DOHH2 (cell line): ENCODE measurements around the gene ABHD10.

Experiments used
- H3F3A ChIP-seq: fragments of 200-600 bp; sonication (generic), shearing (Covaris generic); 2 replicates; pipeline ENCODE4 v1.6.0; 2016; ENCODE audit warnings: antibody characterized with exemption, mild to moderate bottlenecking; ENCODE audit not compliant: control insufficient read depth, insufficient read depth
- H3K27ac ChIP-seq: fragments of 200-600 bp; sonication (generic); 2 replicates; pipeline ENCODE4 v1.5.1; 2014; ENCODE audit warnings: low read depth, mild to moderate bottlenecking, low read length, moderate library complexity
- H3K27me3 ChIP-seq: fragments of 200-600 bp; sonication (generic); 2 replicates; pipeline ENCODE4 v1.6.1; 2014; ENCODE audit warnings: mild to moderate bottlenecking, low read length, mixed read lengths; ENCODE audit not compliant: control insufficient read depth
- H3K36me3 ChIP-seq: fragments of 200-600 bp; sonication (generic); 2 replicates; pipeline ENCODE4 v1.6.1; 2014; ENCODE audit warnings: mild to moderate bottlenecking, low read length, moderate library complexity, mixed read lengths; ENCODE audit not compliant: control insufficient read depth
- H3K4me1 ChIP-seq: fragments of 200-600 bp; sonication (generic); 2 replicates; pipeline ENCODE4 v1.6.1; 2014; ENCODE audit warnings: mild to moderate bottlenecking, low read length, mixed read lengths; ENCODE audit not compliant: control insufficient read depth
- H3K4me2 ChIP-seq: fragments of 200-600 bp; sonication (generic); 2 replicates; pipeline ENCODE4 v1.6.0; 2014; ENCODE audit warnings: mild to moderate bottlenecking, low read length, moderate library complexity
- H3K4me3 ChIP-seq: fragments of 200-600 bp; sonication (generic); 2 replicates; pipeline ENCODE4 v1.5.1; 2014; ENCODE audit warnings: mild to moderate bottlenecking, low read length, mixed read lengths
- H3K79me2 ChIP-seq: fragments of 200-600 bp; sonication (generic); 2 replicates; pipeline ENCODE4 v1.6.1; 2014; ENCODE audit warnings: mild to moderate bottlenecking, low read length, mixed read lengths; ENCODE audit not compliant: control insufficient read depth
- H3K9me2 ChIP-seq: fragments of 200-600 bp; sonication (generic); replicated peaks from 2 replicates; pipeline ENCODE4 v1.6.1; 2014; ENCODE audit warnings: mild to moderate bottlenecking, low read length, mixed read lengths; ENCODE audit not compliant: control insufficient read depth
- H3K9me3 ChIP-seq: fragments of 200-600 bp; sonication (generic); 2 replicates; pipeline ENCODE4 v1.6.1; 2014; ENCODE audit warnings: antibody characterized with exemption, low read length, mixed read lengths; ENCODE audit not compliant: control insufficient read depth, insufficient read depth
- H4K20me1 ChIP-seq: fragments of 200-600 bp; sonication (generic); 2 replicates; pipeline ENCODE4 v1.6.0; 2014; ENCODE audit warnings: low read depth, mild to moderate bottlenecking, antibody characterized with exemption, low read length, moderate library complexity; ENCODE audit not compliant: control insufficient read depth, insufficient read depth
- CTCF ChIP-seq: fragments of 200-600 bp; sonication (generic); IDR thresholded peaks from one replicate; pipeline ENCODE4 v1.5.1; 2014; ENCODE audit warnings: antibody characterized with exemption, mild to moderate bottlenecking, low read depth, low read length; ENCODE audit not compliant: poor library complexity, severe bottlenecking
- EZH2phosphoT487 ChIP-seq: fragments of 200-600 bp; sonication (generic); IDR thresholded peaks from 2 replicates; pipeline ENCODE4 v1.6.1; 2017; ENCODE audit warnings: borderline replicate concordance, mild to moderate bottlenecking, antibody characterized with exemption, low read length, moderate library complexity, mixed read lengths

Gene ABHD10

GRCh38 chr3:112038863-112039262, 60.0 kb downstream of the ABHD10 start:
- Histone ChIP-seq H3K4me2 (peak overlapping the region; percentile 60), H3K27me3 (no peaks in the 10 kb centered on the region), H3K9me3 (no peaks in the 10 kb centered on the region), H3K79me2 (no peaks in the 10 kb centered on the region), H3K4me1 (peaks cover 25% of the 10 kb centered on the region), H3K9me2 (no peaks in the 10 kb centered on the region), H3F3A (no peaks in the 10 kb centered on the region), H4K20me1 (no peaks in the 10 kb centered on the region), H3K4me3 (peak overlapping the region; percentile 27; the same call in 1 of the 2 replicates), H3K27ac (0 out of 2 replicates have a peak overlapping the region, but pooled peaks have one; percentile 2), H3K36me3 (no peaks in the 10 kb centered on the region)
- TF ChIP-seq CTCF: no peak

- no peak overlapping the region for H3K4me3 ChIP-seq
- no peaks in the 10 kb centered on the region for H3K27me3 ChIP-seq
- no peaks in the 10 kb centered on the region for H3K9me2 ChIP-seq
- no peaks in the 10 kb centered on the region for H3K79me2 ChIP-seq
- no peaks in the 10 kb centered on the region for H4K20me1 ChIP-seq
- peaks cover 28% of the 10 kb centered on the region for H3K4me1 ChIP-seq
- no peak overlapping the region for H3K27ac ChIP-seq
- no peaks in the 10 kb centered on the region for H3K9me3 ChIP-seq
- TF ChIP-seq EZH2phosphoT487 (no peak), CTCF (no peak)
- H3K36me3 ChIP-seq: no peaks in the 10 kb centered on the region
- H3F3A ChIP-seq: no peaks in the 10 kb centered on the region
- H3K4me2 ChIP-seq: no peak overlapping the region
Observed at GRCh38 chr3:112041321-112041720, 62.5 kb downstream of the ABHD10 start.

GRCh38 chr3:112042842-112043280, 64.0 kb downstream of the ABHD10 start:
- H3K9me2 ChIP-seq: no peaks in the 10 kb centered on the region
- H3K79me2 ChIP-seq: no peaks in the 10 kb centered on the region
- TF ChIP-seq EZH2phosphoT487 (no peak), CTCF (no peak)
- no peak overlapping the region for H3K4me3 ChIP-seq
- no peaks in the 10 kb centered on the region for H3K36me3 ChIP-seq
- no peaks in the 10 kb centered on the region for H4K20me1 ChIP-seq
- H3F3A ChIP-seq: no peaks in the 10 kb centered on the region
- no peak overlapping the region for H3K4me2 ChIP-seq
- H3K9me3 ChIP-seq: no peaks in the 10 kb centered on the region
- H3K27me3 ChIP-seq: no peaks in the 10 kb centered on the region
- H3K27ac ChIP-seq: no peak overlapping the region
- H3K4me1 ChIP-seq: peaks cover 28% of the 10 kb centered on the region
